Hindlimb muscle (tissue), 1 donor: ENCODE data around the gene GNAS. TPM values are rescaled to one million over a fixed set of nuclear protein-coding genes. Genes with fewer than 3 reads are reported as not detected.
A peak's percentile ranks its signal among the peaks of the same experiment; 100 is the strongest.

ENCODE experiments used
- DNase-seq: peaks from one replicate; pipeline ENCODE4 v3.0.0-alpha.2; 2013
- polyA plus RNA-seq: library from polyadenylated mRNA; unstranded; fragments of 120-200 nt; gene quantifications from one replicate; pipeline ENCODE4 v1.2.1, GENCODE V29; 2013; ENCODE audit not compliant: insufficient read length

GNAS gene
- polyA plus RNA-seq, 1 donor: 3,728 TPM

DNA sequence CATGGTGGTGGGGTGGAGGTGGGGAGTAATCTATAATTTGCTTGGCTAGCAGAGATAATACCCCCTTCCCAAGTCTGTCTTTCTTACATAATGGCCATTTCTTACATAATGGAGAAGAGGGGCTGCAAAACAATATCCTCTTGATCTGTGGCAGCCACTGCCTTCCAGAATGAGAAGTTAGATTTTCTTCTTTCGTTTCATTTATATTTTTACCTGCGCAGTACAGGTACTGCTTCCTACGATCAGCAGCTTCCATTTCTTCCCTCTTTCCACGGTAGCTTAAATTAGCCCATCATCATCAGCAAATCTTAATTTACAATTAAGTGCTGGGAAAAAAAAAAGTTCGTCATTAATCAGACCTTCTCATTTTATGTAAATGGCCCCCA is 30.2 kb downstream of the GNAS start:
- DNase-seq: no peak

GRCh38 chr20:58883241-58883691 is 30.8 kb downstream of the GNAS start:
- no peak for DNase-seq

GRCh38 chr20:58884966-58885365 is 32.5 kb downstream of the GNAS start:
- DNase-seq: no peak

DNA sequence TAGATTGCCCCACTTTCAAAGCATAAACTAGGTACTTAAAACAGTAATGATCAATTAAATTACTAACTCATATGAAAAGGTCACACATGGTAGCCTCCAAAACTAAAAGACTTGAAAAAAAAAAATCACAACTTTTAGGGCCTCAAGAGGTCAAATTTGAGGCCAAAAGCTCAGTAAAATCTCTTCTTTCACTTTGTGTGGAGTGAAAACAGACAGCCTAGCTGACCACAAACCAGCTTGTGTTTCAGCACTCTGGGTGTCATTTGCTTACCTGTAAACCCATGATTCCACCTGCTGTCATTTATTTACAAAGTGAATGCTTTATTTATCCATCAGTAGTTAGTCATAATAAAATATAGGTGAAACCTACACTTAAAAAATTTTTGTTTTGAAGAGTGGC is 34.0 kb downstream of the GNAS start:
- no peak for DNase-seq

GRCh38 chr20:58888103-58888502 is 35.6 kb downstream of the GNAS start:
- no peak for DNase-seq

- peak; percentile 80 for DNase-seq
Measured at GRCh38 chr20:58888521-58889333, 36.2 kb downstream of the GNAS start.

DNA sequence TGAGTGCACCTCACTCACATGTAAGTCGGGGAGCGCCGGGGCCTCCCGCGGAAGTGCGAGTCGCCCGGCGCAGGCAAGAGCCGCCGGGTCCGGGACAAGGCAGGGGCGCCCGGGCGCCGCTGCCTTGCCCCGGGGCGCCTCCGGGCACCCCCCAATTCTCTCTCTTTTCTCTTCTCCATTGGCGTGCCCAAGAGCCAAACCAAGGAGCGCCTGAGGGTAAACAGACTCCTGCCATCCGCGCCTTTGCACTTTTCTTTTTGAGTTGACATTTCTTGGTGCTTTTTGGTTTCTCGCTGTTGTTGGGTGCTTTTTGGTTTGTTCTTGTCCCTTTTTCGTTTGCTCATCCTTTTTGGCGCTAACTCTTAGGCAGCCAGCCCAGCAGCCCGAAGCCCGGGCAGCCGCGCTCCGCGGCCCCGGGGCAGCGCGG is 36.8 kb downstream of the GNAS start:
- DNase-seq: no peak

DNA sequence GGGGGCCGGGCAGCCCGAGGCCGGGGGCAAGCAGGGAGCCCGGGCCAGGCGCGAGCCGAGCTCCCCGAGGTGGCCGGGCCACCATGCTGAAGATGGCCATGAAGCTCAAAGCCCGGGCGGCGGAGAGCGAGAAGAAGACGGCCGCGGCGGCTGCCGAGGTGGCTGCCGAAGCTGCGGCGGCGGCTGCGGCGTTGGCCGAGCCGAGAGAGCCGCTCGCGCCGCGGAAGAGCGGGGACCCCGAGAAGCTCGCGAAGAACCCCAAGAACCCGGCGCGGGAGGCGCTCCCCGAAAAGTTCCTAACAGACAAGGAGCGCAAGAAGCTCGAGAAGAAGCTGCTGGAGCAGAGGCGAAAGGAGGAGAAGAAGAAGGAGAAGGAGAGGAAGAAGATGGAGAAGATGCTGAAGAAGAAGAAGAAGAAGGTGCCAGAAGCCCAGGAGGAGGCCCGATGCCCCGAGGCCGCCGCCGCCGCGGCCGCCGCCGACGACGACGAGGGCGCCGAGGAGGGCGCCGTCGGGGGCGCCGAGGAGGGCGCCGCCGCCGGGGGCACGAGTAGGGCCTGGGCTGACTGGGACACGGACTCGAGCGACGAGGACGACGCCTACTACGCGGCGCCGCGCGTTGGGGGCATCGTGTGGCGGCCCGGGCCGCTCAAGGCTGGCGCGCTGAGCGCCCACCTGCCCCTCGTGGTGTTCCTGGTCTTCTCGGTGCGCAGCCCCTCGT is 37.4 kb downstream of the GNAS start:
- DNase-seq: no peak

GRCh38 chr20:58890518-58891085 is 38.1 kb downstream of the GNAS start:
- peak; percentile 95 for DNase-seq

- DNase-seq: no peak
Measured at GRCh38 chr20:58891086-58891717, 38.7 kb downstream of the GNAS start.

DNA sequence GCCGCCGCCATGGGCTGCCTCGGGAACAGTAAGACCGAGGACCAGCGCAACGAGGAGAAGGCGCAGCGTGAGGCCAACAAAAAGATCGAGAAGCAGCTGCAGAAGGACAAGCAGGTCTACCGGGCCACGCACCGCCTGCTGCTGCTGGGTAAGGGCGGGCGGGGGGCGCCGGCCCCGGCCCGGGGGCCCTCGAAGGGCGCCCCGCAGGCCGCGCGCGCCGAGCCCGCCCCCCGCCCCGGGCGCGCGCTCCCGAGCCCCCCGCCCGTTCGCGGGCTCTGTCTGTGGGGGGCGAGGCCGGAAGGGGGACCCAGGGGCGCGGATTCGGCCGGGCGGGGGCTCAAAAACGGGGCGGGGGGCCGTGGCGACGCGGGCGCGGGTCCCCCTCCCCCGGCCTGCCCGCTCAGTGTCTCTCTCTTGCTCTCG is 39.2 kb downstream of the GNAS start:
- DNase-seq: peak; percentile 64

DNA sequence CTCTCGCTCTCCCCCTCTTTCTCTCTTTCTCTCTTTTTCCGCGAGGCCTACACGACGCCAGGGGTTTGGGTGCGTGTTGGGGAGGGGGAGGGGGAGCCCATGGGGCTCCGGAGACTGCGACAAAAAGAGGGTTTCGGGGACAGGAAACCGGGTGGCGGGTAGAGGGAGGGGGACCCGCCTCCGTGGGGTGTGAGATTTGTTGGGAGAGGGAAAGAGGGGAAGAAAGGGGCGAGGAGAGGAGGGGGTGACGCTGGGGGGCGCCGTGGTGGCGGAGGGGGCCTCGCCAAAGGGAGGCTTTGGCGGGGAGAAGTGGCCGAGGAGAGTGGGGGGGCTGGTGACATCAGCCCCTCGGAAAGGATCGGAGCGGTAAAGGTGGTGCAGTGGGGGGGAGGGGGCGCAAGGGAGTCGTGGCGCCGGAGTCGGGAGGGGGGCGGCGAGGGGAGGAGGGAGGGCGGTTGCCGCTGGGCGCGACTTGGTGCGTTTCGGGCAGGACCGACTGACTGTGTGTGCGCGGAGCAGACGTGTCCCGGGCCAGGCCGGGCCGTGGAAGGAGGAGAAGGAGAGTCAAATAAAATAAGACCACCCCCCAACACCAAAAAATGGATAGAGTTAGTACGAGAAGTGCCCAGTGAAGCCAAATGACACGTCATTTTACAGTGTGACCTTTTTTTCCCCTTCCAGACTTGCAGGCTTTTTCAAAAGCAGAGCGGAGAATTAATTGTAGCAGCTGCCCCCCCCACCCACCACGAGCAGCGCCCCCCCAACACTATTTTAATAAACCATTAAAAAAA is 39.8 kb downstream of the GNAS start:
- DNase-seq: peak; percentile 84

DNA sequence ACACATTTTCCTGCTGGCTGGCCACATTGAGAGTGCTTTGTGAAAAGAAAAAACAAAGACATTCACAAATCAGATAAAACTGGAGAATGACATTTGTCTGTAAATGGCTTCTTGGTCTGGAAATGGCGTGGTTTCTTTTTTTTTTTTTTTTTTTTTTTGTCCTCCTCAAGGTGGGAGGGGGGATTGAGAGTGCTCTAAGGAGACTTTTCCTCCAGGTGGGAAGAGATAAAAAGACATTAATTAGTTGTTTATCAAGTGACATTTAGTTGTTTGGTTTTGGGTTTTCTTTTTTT is 40.4 kb downstream of the GNAS start:
- no peak for DNase-seq

GRCh38 chr20:58893355-58894120 is 41.0 kb downstream of the GNAS start:
- DNase-seq: no peak

DNA sequence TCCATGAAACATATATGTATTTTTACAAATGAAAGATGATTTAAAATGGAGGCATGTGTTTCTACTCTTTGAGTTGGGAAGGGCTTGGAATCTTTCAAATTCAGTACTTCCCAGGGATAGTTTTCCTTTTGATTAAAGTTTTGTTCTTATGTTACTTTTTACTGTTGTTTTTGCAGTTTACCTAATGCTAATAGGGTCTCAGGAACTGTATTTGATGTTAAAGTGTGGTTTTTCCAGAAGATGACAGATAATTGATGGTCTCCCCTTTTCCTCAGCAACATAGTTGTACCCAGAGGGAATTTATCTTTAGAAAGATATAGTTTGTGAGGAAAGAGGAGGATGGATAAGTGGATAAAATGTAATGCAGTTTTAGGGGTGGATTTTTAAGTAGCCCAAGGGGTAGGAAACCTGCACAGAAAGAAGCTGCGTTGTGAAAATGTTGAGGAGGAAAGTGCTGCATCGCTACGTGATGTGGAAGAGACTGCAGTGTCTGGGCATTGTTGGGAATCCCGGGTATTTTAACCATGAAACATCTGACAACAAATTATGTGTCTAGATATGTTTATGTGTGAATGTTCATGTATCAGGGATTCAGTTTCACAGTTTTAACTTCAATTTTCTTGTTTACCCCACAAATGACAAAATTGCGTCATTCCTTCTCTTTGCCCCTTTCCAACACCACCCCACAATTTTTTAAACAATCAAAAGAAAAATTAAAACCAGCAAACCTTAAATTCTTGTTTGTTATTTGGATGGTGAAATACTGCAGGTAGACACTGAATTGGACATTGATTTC is 42.3 kb downstream of the GNAS start:
- no peak for DNase-seq

GRCh38 chr20:58895448-58896180 is 43.1 kb downstream of the GNAS start:
- no peak for DNase-seq

DNA sequence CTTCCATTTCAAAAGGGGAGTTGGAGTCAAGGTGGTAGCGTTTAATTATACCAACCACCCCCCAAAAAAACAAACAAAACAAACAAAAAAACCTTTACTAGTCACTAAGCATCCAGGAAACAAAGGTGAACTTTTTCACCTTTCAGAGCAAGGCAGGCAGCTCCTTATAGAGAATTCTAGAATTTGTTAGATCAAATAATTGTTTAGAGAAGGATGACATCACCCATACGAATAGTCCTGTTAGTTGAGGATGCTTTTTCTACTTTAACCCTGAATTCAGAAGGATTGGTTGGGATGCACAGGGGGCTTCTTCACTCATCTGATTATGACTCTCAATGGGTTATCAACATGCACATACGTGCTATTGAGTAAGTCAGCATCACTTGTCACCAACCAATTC is 44.3 kb downstream of the GNAS start:
- no peak for DNase-seq

DNA sequence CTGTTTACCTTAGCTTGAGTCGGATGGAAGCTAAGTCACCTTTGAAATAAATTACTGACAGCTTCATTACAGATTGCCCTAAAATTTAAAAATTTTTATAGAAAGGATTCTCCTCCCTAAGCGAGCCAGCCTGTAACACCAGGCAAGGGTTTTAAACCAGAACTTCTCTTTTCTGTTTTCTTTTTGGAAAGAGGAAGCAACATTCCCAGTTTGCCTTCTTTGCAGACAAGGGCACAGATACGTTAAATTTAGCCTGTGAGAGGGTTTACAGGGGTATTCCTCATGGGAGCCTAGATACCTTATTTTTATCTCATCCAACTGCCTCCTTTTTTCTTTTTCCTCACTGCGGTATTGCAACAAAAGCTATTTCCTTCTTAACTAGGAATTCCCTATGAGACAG is 45.0 kb downstream of the GNAS start:
- no peak for DNase-seq

- no peak for DNase-seq
Measured at GRCh38 chr20:58898629-58899408, 46.3 kb downstream of the GNAS start.
